Measurements from ENCODE around the gene MYH4.

The MYH4 gene

GRCh38 chr17:10471858-10472257 lies 2.5 kb upstream of the MYH4 start:
- H3K4me1 ChIP-seq (ENCODE audit: control insufficient read depth in 1 of 2, insufficient read depth in 1 of 2, low read depth in 1 of 2, low read length in 1 of 2): no peaks in the 10 kb centered on the region
- peaks cover 9% of the 10 kb centered on the region for H3K27me3 ChIP-seq
- no peak for TF ChIP-seq CTCF (IDR thresholded peaks at IDR 0.05)
- no peaks in the 10 kb centered on the region for H3K9me3 ChIP-seq
- no peak overlapping the region for H3K27ac ChIP-seq
- H3K36me3 ChIP-seq: no peaks in the 10 kb centered on the region
- no peak overlapping the region for H3K4me3 ChIP-seq (ENCODE audit: low read depth in 1 of 2, low read length in 1 of 2)

- Histone ChIP-seq H3K27me3 (no peaks in the 10 kb centered on the region), H3K4me3 (ENCODE audit: low read depth in 1 of 2, low read length in 1 of 2) (no peak overlapping the region), H3K9me3 (no peaks in the 10 kb centered on the region), H3K27ac (no peak overlapping the region), H3K36me3 (no peaks in the 10 kb centered on the region), H3K4me1 (ENCODE audit: control insufficient read depth in 1 of 2, insufficient read depth in 1 of 2, low read depth in 1 of 2, low read length in 1 of 2) (no peaks in the 10 kb centered on the region)
- TF ChIP-seq CTCF (IDR thresholded peaks at IDR 0.05): no peak
Observed at GRCh38 chr17:10463402-10463801, 6.0 kb downstream of the MYH4 start.

GRCh38 chr17:10460062-10460461 lies 9.3 kb downstream of the MYH4 start:
- TF ChIP-seq CTCF (IDR thresholded peaks at IDR 0.05): no peak
- H3K4me1 ChIP-seq (ENCODE audit: control insufficient read depth in 1 of 2, insufficient read depth in 1 of 2, low read depth in 1 of 2, low read length in 1 of 2): no peaks in the 10 kb centered on the region
- H3K9me3 ChIP-seq: no peaks in the 10 kb centered on the region
- no peak overlapping the region for H3K4me3 ChIP-seq (ENCODE audit: low read depth in 1 of 2, low read length in 1 of 2)
- peaks cover 5% of the 10 kb centered on the region for H3K27me3 ChIP-seq
- H3K36me3 ChIP-seq: no peaks in the 10 kb centered on the region
- H3K27ac ChIP-seq: no peak overlapping the region

GRCh38 chr17:10458701-10459100 lies 10.7 kb downstream of the MYH4 start:
- Histone ChIP-seq H3K4me1 (ENCODE audit: control insufficient read depth in 1 of 2, insufficient read depth in 1 of 2, low read depth in 1 of 2, low read length in 1 of 2) (no peaks in the 10 kb centered on the region), H3K9me3 (no peaks in the 10 kb centered on the region), H3K36me3 (no peaks in the 10 kb centered on the region), H3K4me3 (ENCODE audit: low read depth in 1 of 2, low read length in 1 of 2) (no peak overlapping the region), H3K27ac (no peak overlapping the region), H3K27me3 (peaks cover 5% of the 10 kb centered on the region)
- no peak for TF ChIP-seq CTCF (IDR thresholded peaks at IDR 0.05)

- peaks cover 5% of the 10 kb centered on the region for H3K27me3 ChIP-seq
- H3K27ac ChIP-seq: no peak overlapping the region
- no peaks in the 10 kb centered on the region for H3K36me3 ChIP-seq
- TF ChIP-seq CTCF (IDR thresholded peaks at IDR 0.05): no peak
- H3K4me3 ChIP-seq (ENCODE audit: low read depth in 1 of 2, low read length in 1 of 2): no peak overlapping the region
- H3K4me1 ChIP-seq (ENCODE audit: control insufficient read depth in 1 of 2, insufficient read depth in 1 of 2, low read depth in 1 of 2, low read length in 1 of 2): no peaks in the 10 kb centered on the region
- H3K9me3 ChIP-seq: no peaks in the 10 kb centered on the region
Observed at GRCh38 chr17:10457952-10458351, 11.4 kb downstream of the MYH4 start.
